WTC11 (cell line): Measurements from ENCODE around the gene ATP5PB. TPM values are rescaled to one million over a fixed set of nuclear protein-coding genes. Genes with fewer than 3 reads are reported as not detected.

Experiments
- ATAC-seq: fragments of 200-7000 bp; cut with Tn5 transposase; 2 replicates; pipeline ENCODE4 v1.10.0; 2021; ENCODE audit warnings: mild to moderate bottlenecking, moderate library complexity
- CTCF ChIA-PET: fragments of 300-600 bp; sonication (Branson Sonifier 250); formaldehyde crosslinking; loops from one replicate; lab custom pipeline; 2021; ENCODE audit warnings: antibody characterized with exemption; lab: Charles Lee
- POLR2A ChIA-PET: fragments of 350-600 bp; sonication (Branson Sonifier 250); formaldehyde crosslinking; loops from one replicate; lab custom pipeline; 2021; ENCODE audit warnings: antibody characterized with exemption; lab: Charles Lee
- DNase-seq: peaks from one replicate; pipeline ENCODE4 v3.0.0; 2021; ENCODE audit warnings: low spot score
- H3K27ac Mint-ChIP-seq: 2 replicates; pipeline ENCODE4 v1.8.0; 2021; ENCODE audit warnings: mixed read lengths
- H3K27me3 Mint-ChIP-seq: 2 replicates; pipeline ENCODE4 v1.8.0; 2021; ENCODE audit warnings: low read depth, mild to moderate bottlenecking, moderate library complexity, mixed read lengths
- H3K36me3 Mint-ChIP-seq: 2 replicates; pipeline ENCODE4 v1.8.0; 2021; ENCODE audit warnings: mixed read lengths
- H3K4me1 Mint-ChIP-seq: 2 replicates; pipeline ENCODE4 v1.8.0; 2022; ENCODE audit warnings: mixed read lengths
- H3K4me3 Mint-ChIP-seq: 2 replicates; pipeline ENCODE4 v1.8.0; 2021; ENCODE audit warnings: mild to moderate bottlenecking, moderate library complexity, mixed read lengths
- H3K9me3 Mint-ChIP-seq: 2 replicates; pipeline ENCODE4 v1.8.0; 2021; ENCODE audit warnings: mixed read lengths
- AFF4 ChIP-seq: sonication (generic); formaldehyde crosslinking; IDR thresholded peaks from 2 replicates; pipeline ENCODE4 v1.8.1; 2023; ENCODE audit warnings: mild to moderate bottlenecking, missing genetic modification reagents, borderline replicate concordance
- CDX4 ChIP-seq: fragments of 250-450 bp; sonication (Bioruptor Pico); IDR thresholded peaks from 2 replicates; pipeline ENCODE4 v1.9.0; 2021; ENCODE audit warnings: moderate library complexity, mild to moderate bottlenecking, inconsistent platforms, borderline replicate concordance
- E2F4 ChIP-seq: sonication (generic); formaldehyde crosslinking; IDR thresholded peaks from 2 replicates; pipeline ENCODE4 v1.8.1; 2022; ENCODE audit warnings: low read depth, mild to moderate bottlenecking, moderate library complexity, missing genetic modification reagents, borderline replicate concordance
- ERG ChIP-seq: fragments of 250-450 bp; sonication (Bioruptor Pico); IDR thresholded peaks from 2 replicates; pipeline ENCODE4 v1.8.0; 2021; ENCODE audit warnings: mild to moderate bottlenecking
- ETV6 ChIP-seq: sonication (generic); formaldehyde crosslinking; IDR thresholded peaks from 2 replicates; pipeline ENCODE4 v1.8.1; 2022; ENCODE audit warnings: mild to moderate bottlenecking, missing genetic modification reagents
- HMGXB4 ChIP-seq: sonication (generic); formaldehyde crosslinking; IDR thresholded peaks from 2 replicates; pipeline ENCODE4 v1.8.1; 2023; ENCODE audit warnings: mild to moderate bottlenecking, moderate library complexity, missing genetic modification reagents
- KAT7 ChIP-seq: sonication (generic); formaldehyde crosslinking; IDR thresholded peaks from 2 replicates; pipeline ENCODE4 v1.8.1; 2023; ENCODE audit warnings: missing genetic modification reagents, mild to moderate bottlenecking, borderline replicate concordance
- MLX ChIP-seq: sonication (generic); formaldehyde crosslinking; IDR thresholded peaks from 2 replicates; pipeline ENCODE4 v1.8.1; 2023; ENCODE audit warnings: mild to moderate bottlenecking, missing genetic modification reagents, moderate library complexity
- MXD4 ChIP-seq: fragments of 250-450 bp; sonication (Bioruptor Pico); IDR thresholded peaks from 2 replicates; pipeline ENCODE4 v1.8.0; 2021; ENCODE audit warnings: mild to moderate bottlenecking, moderate library complexity, borderline replicate concordance
- NR3C1 ChIP-seq: sonication (generic); formaldehyde crosslinking; conservative IDR thresholded peaks from 2 replicates; pipeline ENCODE4 v1.8.1; 2023; ENCODE audit warnings: low read depth, mild to moderate bottlenecking, missing genetic modification reagents
- RELA ChIP-seq: sonication (generic); formaldehyde crosslinking; IDR thresholded peaks from 2 replicates; pipeline ENCODE4 v1.8.1; 2022; ENCODE audit warnings: missing genetic modification reagents, mild to moderate bottlenecking, borderline replicate concordance
- SMAD3 ChIP-seq: sonication (generic); formaldehyde crosslinking; IDR thresholded peaks from 2 replicates; pipeline ENCODE4 v1.8.0; 2022; ENCODE audit warnings: missing genetic modification reagents, mild to moderate bottlenecking, borderline replicate concordance
- ZNF232 ChIP-seq: sonication (generic); formaldehyde crosslinking; IDR thresholded peaks from 2 replicates; pipeline ENCODE4 v1.8.0; 2022; ENCODE audit warnings: mild to moderate bottlenecking, missing genetic modification reagents
- ZNF263 ChIP-seq: sonication (generic); formaldehyde crosslinking; IDR thresholded peaks from 2 replicates; pipeline ENCODE4 v1.8.1; 2022; ENCODE audit warnings: low read depth, mild to moderate bottlenecking, moderate library complexity, missing genetic modification reagents
- ZNF281 ChIP-seq: sonication (generic); formaldehyde crosslinking; IDR thresholded peaks from 2 replicates; pipeline ENCODE4 v1.8.0; 2023; ENCODE audit warnings: mild to moderate bottlenecking, missing genetic modification reagents
- ZNF317 ChIP-seq: sonication (generic); formaldehyde crosslinking; IDR thresholded peaks from 2 replicates; pipeline ENCODE4 v1.8.1; 2023; ENCODE audit warnings: low read depth, mild to moderate bottlenecking, moderate library complexity, missing genetic modification reagents, borderline replicate concordance
- ZNF512 ChIP-seq: sonication (generic); formaldehyde crosslinking; IDR thresholded peaks from 2 replicates; pipeline ENCODE4 v1.8.1; 2022; ENCODE audit warnings: missing genetic modification reagents, borderline replicate concordance
- ZSCAN18 ChIP-seq: fragments of 250-450 bp; sonication (Bioruptor Pico); IDR thresholded peaks from 2 replicates; pipeline ENCODE4 v2.1.2; 2022; ENCODE audit warnings: mild to moderate bottlenecking, moderate library complexity
- total RNA-seq: library from RNA; stranded (reverse); gene quantifications from 3 replicates; pipeline ENCODE4 v1.2.3, GENCODE V29; 2021

Gene ATP5PB
- total RNA-seq, 1 experiment from 2014 or later = 284 TPM

GRCh38 chr1:111503585-111504060 is 54.4 kb downstream of the ATP5PB start, which contains the start of the genes ADORA3 and TMIGD3 (continued):
- TF ChIP-seq ZNF317 (CRISPR knock-in tag) (no peak), SMAD3 (CRISPR knock-in tag) (no peak), ZNF232 (CRISPR knock-in tag) (no peak), HMGXB4 (no peak), MXD4 (no peak), CDX4 (CRISPR knock-in tag) (no peak), ZNF512 (CRISPR knock-in tag) (no peak), E2F4 (CRISPR knock-in tag) (no peak), RELA (no peak)

- no peaks in the 10 kb centered on the region for H3K9me3 Mint-ChIP-seq
- no peaks in the 10 kb centered on the region for H3K27me3 Mint-ChIP-seq
- H3K27ac Mint-ChIP-seq = no peak overlapping the region
- ChIA-PET CTCF (interaction anchor here (2.2 kb wide), 1 partner anchor 22 kb away, joined by 10 read pairs; no protein-coding TSS in a partner anchor), POLR2A (no interaction called here)
- peaks cover 7% of the 10 kb centered on the region for H3K4me1 Mint-ChIP-seq
- no peak overlapping the region for H3K4me3 Mint-ChIP-seq
- no peaks in the 10 kb centered on the region for H3K36me3 Mint-ChIP-seq
- no peak for DNase-seq
- ATAC-seq = no peak
- no peak for TF ChIP-seq ZSCAN18 (CRISPR knock-in tag)
- TF ChIP-seq ETV6 (CRISPR knock-in tag) = no peak
- TF ChIP-seq ZNF263 = no peak
- no peak for TF ChIP-seq KAT7 (CRISPR knock-in tag)
- no peak for TF ChIP-seq NR3C1 (CRISPR knock-in tag)
- no peak for TF ChIP-seq MLX (CRISPR knock-in tag)
- TF ChIP-seq ERG (CRISPR knock-in tag) = no peak
- no peak for TF ChIP-seq AFF4
- no peak for TF ChIP-seq ZNF281 (CRISPR knock-in tag)
- TF ChIP-seq SMAD3 (CRISPR knock-in tag) = no peak
These were observed 54.8 kb downstream of the ATP5PB start for GRCh38 chr1:111504097-111504496.
